GM12878 (cell line): ENCODE measurements around the gene TRIM69. TPM values are rescaled to one million over a fixed set of nuclear protein-coding genes. Genes with fewer than 3 reads are reported as not detected.
A peak's percentile ranks its signal among the peaks of the same experiment; 100 is the strongest.

Experiments
- ATAC-seq: fragments of 200-7000 bp; cut with Tn5 transposase; 3 replicates; pipeline ENCODE4 v1.9.1; 2020; ENCODE audit warnings: mild to moderate bottlenecking, moderate library complexity
- BruUV-seq: library from RNA; stranded (reverse); fragments of 400-500 nt; replicated peaks from 2 replicates; lab custom pipeline; 2021; lab: Mats Ljungman, UMichigan
- CTCF ChIA-PET: fragments of 300-600 bp; sonication (Branson Sonifier 250); formaldehyde crosslinking; extraction: SDS; loops from one replicate; lab custom pipeline; 2021; ENCODE audit warnings: inconsistent platforms; lab: Yijun Ruan, JAX
- POLR2A ChIA-PET: fragments of 350-600 bp; formaldehyde crosslinking; extraction: SDS; loops from one replicate; lab custom pipeline; 2021; ENCODE audit warnings: inconsistent platforms; lab: Charles Lee
- RAD21 ChIA-PET: fragments of 300-600 bp; sonication (Branson Sonifier 250); formaldehyde crosslinking; loops from one replicate; lab custom pipeline; 2023; ENCODE audit warnings: antibody characterized with exemption; ENCODE audit not compliant: unreplicated experiment; lab: Charles Lee
- SMC1A ChIA-PET: fragments of 300-600 bp; sonication (Branson Sonifier 250); formaldehyde crosslinking; loops from one replicate; lab custom pipeline; 2023; ENCODE audit not compliant: unreplicated experiment, uncharacterized antibody; lab: Charles Lee
- DNase-seq: peaks from one replicate; pipeline ENCODE4 v3.0.0-alpha.2; 2011; ENCODE audit warnings: low read depth, low spot score
- FAIRE-seq: peaks from 3 replicates; lab custom pipeline; 2011; peaks lifted over from hg19 to GRCh38; lab: Jason Lieb, UNC
- H2AFZ ChIP-seq: 2 replicates; pipeline ENCODE4 v1.6.0; 2011; ENCODE audit warnings: low read depth, low read length, control low read depth; ENCODE audit not compliant: control insufficient read depth
- H3K27ac ChIP-seq: 2 replicates; pipeline ENCODE4 v1.5.1; 2011; ENCODE audit warnings: control low read depth; ENCODE audit not compliant: control insufficient read depth, insufficient read depth
- H3K27me3 ChIP-seq, 2 experiments: replicated peaks in 1 of 2; 2 replicates each; pipeline versions ENCODE4 v1.6.0 to v1.6.1; 2011; ENCODE audit warnings: low read length in 1 of 2; ENCODE audit not compliant: control insufficient read depth in 2 of 2, insufficient read depth in 2 of 2
- H3K36me3 ChIP-seq, 2 experiments: 2 replicates each; pipeline ENCODE4 v1.5.1; 2011; ENCODE audit warnings: low read length in 1 of 2; ENCODE audit not compliant: control insufficient read depth in 2 of 2, insufficient read depth in 2 of 2
- H3K4me1 ChIP-seq: 2 replicates; pipeline ENCODE4 v1.6.1; 2011; ENCODE audit warnings: mild to moderate bottlenecking, low read length, moderate library complexity, mixed read lengths; ENCODE audit not compliant: control insufficient read depth, insufficient read depth
- H3K4me2 ChIP-seq: 2 replicates; pipeline ENCODE4 v1.6.0; 2011; ENCODE audit warnings: control low read depth; ENCODE audit not compliant: control insufficient read depth, insufficient read depth
- H3K4me3 ChIP-seq: fragments of 200-600 bp; sonication (generic); 2 replicates; pipeline ENCODE4 v1.5.1; 2016
- H3K79me2 ChIP-seq: 2 replicates; pipeline ENCODE4 v1.6.0; 2011; ENCODE audit warnings: low read length; ENCODE audit not compliant: control insufficient read depth, insufficient read depth
- H3K9ac ChIP-seq: 2 replicates; pipeline ENCODE4 v1.8.0; 2011; ENCODE audit warnings: low read length, control low read depth, mixed read lengths; ENCODE audit not compliant: control insufficient read depth, insufficient read depth
- H3K9me3 ChIP-seq: replicated peaks from 3 replicates; pipeline ENCODE4 v1.5.1; 2011; ENCODE audit warnings: mild to moderate bottlenecking, low read length; ENCODE audit not compliant: control insufficient read depth, insufficient read depth
- H4K20me1 ChIP-seq: 2 replicates; pipeline ENCODE4 v1.6.0; 2011; ENCODE audit not compliant: control insufficient read depth, insufficient read depth
- CBX5 ChIP-seq: sonication (generic); IDR thresholded peaks from 2 replicates; pipeline ENCODE4 v1.6.1; 2016; ENCODE audit warnings: low read depth, moderate library complexity, mild to moderate bottlenecking, inconsistent platforms
- CHD2 ChIP-seq: IDR thresholded peaks from 2 replicates; pipeline ENCODE4 v1.6.1; 2011; ENCODE audit warnings: low read depth, low read length, improper control_type of control experiment, borderline replicate concordance
- CREB1 ChIP-seq: IDR thresholded peaks from 2 replicates; pipeline ENCODE4 v1.6.1; 2012; ENCODE audit warnings: low read depth, mild to moderate bottlenecking, inconsistent platforms
- GABPA ChIP-seq: IDR thresholded peaks from 2 replicates; pipeline ENCODE4 v1.6.1; 2014; ENCODE audit warnings: antibody characterized with exemption, low read depth, mild to moderate bottlenecking, inconsistent platforms
- HDAC6 ChIP-seq: fragments of 200-600 bp; sonication (generic); IDR thresholded peaks from one replicate; pipeline ENCODE4 v1.8.0; 2017; ENCODE audit warnings: antibody characterized with exemption; ENCODE audit not compliant: unreplicated experiment
- JUNB ChIP-seq: IDR thresholded peaks from 2 replicates; pipeline ENCODE4 v1.6.1; 2016; ENCODE audit warnings: antibody characterized with exemption, mild to moderate bottlenecking
- RAD21 ChIP-seq: IDR thresholded peaks from 2 replicates; pipeline ENCODE4 v1.6.1; 2011; ENCODE audit warnings: mild to moderate bottlenecking, low read depth, low read length, moderate library complexity; ENCODE audit not compliant: insufficient read depth
- SIN3A ChIP-seq: IDR thresholded peaks from 2 replicates; pipeline ENCODE4 v1.6.1; 2012; ENCODE audit warnings: low read depth, low read length, improper control_type of control experiment
- WGBS: methylation state at CpG from one replicate; pipeline ENCODE4 v1.1.6; 2016; ENCODE audit warnings: low lambda C conversion rate; ENCODE audit not compliant: insufficient replicate concordance, insufficient coverage; ENCODE audit errors: missing lambda C conversion rate; 5-methylcytosine and 5-hydroxymethylcytosine counted together
- in situ Hi-C: fragments of 300-500 bp; cut with MboI; formaldehyde crosslinking; loops from 9 replicates; pipeline ENCODE4 v1.14.3; 2018; ENCODE audit warnings: mixed read lengths
- intact Hi-C: fragments of 100-400 bp; cut with micrococcal nuclease; formaldehyde crosslinking; loops from one replicate; pipeline ENCODE4 v1.14.2; 2022; ENCODE audit not compliant: unreplicated experiment
- polyA plus RNA-seq, 11 experiments: library from polyadenylated mRNA; depleted of rRNA in 4 of 11; unstranded in 6 of 11; stranded (reverse) in 5 of 11; fragments of >200 nt; fragmentation: Nextera tagmentation in 4 of 11; fragmentation: Illumina TruSeq in 1 of 11; extraction: Ambion mirVana in 4 of 11; extraction: Trizol in 1 of 11; gene quantifications; 1 replicate in 1 of 11; 2 replicates in 10 of 11; pipeline versions ENCODE4 v1.2.1 to v1.2.3, GENCODE V29; 2011 to 2016; ENCODE audit warnings: inconsistent platforms in 2 of 11, missing spikeins in 2 of 11, low read depth in 1 of 11
- total RNA-seq, 4 experiments: library from RNA; depleted of rRNA in 3 of 4; stranded (reverse); fragments of >200 nt in 3 of 4; fragmentation: Illumina TruSeq in 1 of 4; extraction: Trizol in 1 of 4; gene quantifications; 2 replicates each; pipeline versions ENCODE4 v1.2.1 to v1.2.3, GENCODE V29; 2013 to 2021
- TF ChIP-seq, protein P1 (sequence below): fragments of 450-650 bp; formaldehyde crosslinking; IDR thresholded peaks from 2 replicates; pipeline ENCODE4 v1.5.0; 2022; ENCODE audit warnings: mild to moderate bottlenecking, missing genetic modification characterization
- TF ChIP-seq, protein P2 (sequence below): fragments of 450-650 bp; IDR thresholded peaks from 2 replicates; pipeline ENCODE4 v1.6.1; 2017; ENCODE audit warnings: mild to moderate bottlenecking, moderate library complexity
- TF ChIP-seq, protein P3 (sequence below): fragments of 450-650 bp; conservative IDR thresholded peaks from 2 replicates; pipeline ENCODE4 v1.6.1; 2017; ENCODE audit warnings: mild to moderate bottlenecking, moderate library complexity

Gene TRIM69
- total and polyA plus RNA-seq, 10 of the 15 experiments (the other 5 are each of a cell fraction or from before 2014, with no cell fraction given), result 11.2 to 52.7 (median 37.8) TPM

DNA sequence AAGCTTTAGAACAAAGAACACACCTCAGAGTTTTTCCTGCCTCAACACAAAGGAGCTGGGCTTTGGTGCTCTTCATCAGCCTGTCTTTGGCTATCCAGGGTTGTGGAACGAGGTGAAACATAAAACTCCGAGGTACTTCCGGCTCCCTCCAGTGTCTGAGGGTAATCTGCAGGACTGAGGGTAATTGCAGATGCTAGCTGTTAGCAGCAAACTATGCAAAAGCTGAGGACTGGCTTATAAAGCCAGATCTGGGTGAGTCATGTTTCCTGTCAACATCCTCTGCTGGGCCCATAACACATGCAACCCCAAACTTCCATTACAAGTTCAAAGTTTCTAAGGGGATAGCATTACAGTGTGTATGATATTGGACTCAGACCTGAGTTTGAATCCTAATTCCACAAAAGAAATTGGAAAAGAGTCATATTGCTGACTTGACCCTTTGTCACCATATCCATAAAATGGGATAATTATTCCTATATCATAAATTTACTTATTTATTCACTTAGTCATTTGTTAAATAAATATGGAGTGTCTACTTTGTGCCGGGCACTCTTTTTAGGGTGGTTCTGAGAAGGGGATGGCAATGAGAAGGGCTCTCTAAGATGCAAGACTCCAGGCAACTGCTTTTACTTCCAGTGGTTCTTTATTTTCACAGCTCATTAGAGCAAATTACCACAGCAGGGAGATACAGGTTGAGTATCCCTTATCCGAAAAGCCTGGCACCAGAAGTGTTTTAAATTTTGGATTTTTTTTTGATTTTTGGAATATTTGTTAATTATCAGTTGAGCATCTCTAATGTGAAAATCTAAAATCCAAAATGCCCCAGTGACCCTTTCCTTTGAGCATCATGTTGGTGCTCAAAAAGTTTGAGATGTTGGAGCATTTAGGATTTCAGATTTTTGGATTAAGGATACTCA, 9.5 kb upstream of the TRIM69 start:
- Histone ChIP-seq H3K4me1 (peaks cover 36% of the 10 kb centered on the region), H3K79me2 (peaks cover 73% of the 10 kb centered on the region), H3K9me3 (no peaks in the 10 kb centered on the region), H3K9ac (peak overlapping the region; percentile 82), H3K27ac (peak overlapping the region; percentile 99), H3K27me3 (no peaks in the 10 kb centered on the region), H4K20me1 (no peaks in the 10 kb centered on the region), H3K4me2 (peak overlapping the region; percentile 85), H3K36me3 (peaks cover 0 to 7% of the 10 kb centered on the region in 2 experiments; a peak in 3 of 4 replicates), H2AFZ (no peak overlapping the region), H3K4me3 (peak overlapping the region; percentile 66)
- CTCF ChIA-PET, result interaction anchor here (0.7 to 8.1 kb wide), 5 partner anchors 10 to 879 kb away, joined by 3 to 153 read pairs (median 63); partner anchors contain the start of genes B2M, PATL2, SPG11 and TRIM69
- peak; percentile 97 for DNase-seq
- SMC1A ChIA-PET, result interaction anchor here (0.6 to 16.1 kb wide), 7 partner anchors 10 to 326 kb away, joined by 3 to 637 read pairs (median 4); partner anchors contain the start of genes B2M, PATL2, SPG11 and TRIM69
- TSS peak; percentile 39 for BruUV-seq
- in situ Hi-C loops (loop anchor here (10.0 kb wide), 1 partner anchor 932 kb away; the partner anchor contains the start of gene SERF2), intact Hi-C loops (loop anchor here (1.0 to 2.0 kb wide), 2 partner anchors 16 to 156 kb away; partner anchors contain the start of genes B2M and PATL2)
- RAD21 ChIA-PET, result interaction anchor here (0.5 to 19.7 kb wide), 7 partner anchors 10 to 190 kb away, joined by 3 to 680 read pairs (median 8); partner anchors contain the start of genes B2M, EIF3J, PATL2 and SPG11
- 0% methylated on average over 5 of the region's 5 CpGs for WGBS
- FAIRE-seq, result peak; percentile 81
- ATAC-seq, result peak; percentile 55
- POLR2A ChIA-PET, result interaction anchor here (0.5 to 24.8 kb wide), 8 partner anchors 6 to 918 kb away, joined by 3 to 718 read pairs (median 13); partner anchors contain the start of genes B2M, PATL2, SPG11 and TRIM69
- TF ChIP-seq HDAC6 (no peak), RAD21 (peak; percentile 22; the same call in 1 of the 2 replicates), SIN3A (no peak), CBX5 (peak; percentile 87; the same call in 1 of the 2 replicates), GABPA (0 out of 2 replicates have a peak, but pooled peaks have one; percentile 32), CHD2 (no peak), CREB1 (peak; percentile 65), JUNB (peak; percentile 80)
- TF ChIP-seq, protein P1, sequence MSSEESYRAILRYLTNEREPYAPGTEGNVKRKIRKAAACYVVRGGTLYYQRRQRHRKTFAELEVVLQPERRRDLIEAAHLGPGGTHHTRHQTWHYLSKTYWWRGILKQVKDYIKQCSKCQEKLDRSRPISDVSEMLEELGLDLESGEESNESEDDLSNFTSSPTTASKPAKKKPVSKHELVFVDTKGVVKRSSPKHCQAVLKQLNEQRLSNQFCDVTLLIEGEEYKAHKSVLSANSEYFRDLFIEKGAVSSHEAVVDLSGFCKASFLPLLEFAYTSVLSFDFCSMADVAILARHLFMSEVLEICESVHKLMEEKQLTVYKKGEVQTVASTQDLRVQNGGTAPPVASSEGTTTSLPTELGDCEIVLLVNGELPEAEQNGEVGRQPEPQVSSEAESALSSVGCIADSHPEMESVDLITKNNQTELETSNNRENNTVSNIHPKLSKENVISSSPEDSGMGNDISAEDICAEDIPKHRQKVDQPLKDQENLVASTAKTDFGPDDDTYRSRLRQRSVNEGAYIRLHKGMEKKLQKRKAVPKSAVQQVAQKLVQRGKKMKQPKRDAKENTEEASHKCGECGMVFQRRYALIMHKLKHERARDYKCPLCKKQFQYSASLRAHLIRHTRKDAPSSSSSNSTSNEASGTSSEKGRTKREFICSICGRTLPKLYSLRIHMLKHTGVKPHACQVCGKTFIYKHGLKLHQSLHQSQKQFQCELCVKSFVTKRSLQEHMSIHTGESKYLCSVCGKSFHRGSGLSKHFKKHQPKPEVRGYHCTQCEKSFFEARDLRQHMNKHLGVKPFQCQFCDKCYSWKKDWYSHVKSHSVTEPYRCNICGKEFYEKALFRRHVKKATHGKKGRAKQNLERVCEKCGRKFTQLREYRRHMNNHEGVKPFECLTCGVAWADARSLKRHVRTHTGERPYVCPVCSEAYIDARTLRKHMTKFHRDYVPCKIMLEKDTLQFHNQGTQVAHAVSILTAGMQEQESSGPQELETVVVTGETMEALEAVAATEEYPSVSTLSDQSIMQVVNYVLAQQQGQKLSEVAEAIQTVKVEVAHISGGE (CRISPR knock-in tag), result peak; percentile 50
- TF ChIP-seq, protein P2, sequence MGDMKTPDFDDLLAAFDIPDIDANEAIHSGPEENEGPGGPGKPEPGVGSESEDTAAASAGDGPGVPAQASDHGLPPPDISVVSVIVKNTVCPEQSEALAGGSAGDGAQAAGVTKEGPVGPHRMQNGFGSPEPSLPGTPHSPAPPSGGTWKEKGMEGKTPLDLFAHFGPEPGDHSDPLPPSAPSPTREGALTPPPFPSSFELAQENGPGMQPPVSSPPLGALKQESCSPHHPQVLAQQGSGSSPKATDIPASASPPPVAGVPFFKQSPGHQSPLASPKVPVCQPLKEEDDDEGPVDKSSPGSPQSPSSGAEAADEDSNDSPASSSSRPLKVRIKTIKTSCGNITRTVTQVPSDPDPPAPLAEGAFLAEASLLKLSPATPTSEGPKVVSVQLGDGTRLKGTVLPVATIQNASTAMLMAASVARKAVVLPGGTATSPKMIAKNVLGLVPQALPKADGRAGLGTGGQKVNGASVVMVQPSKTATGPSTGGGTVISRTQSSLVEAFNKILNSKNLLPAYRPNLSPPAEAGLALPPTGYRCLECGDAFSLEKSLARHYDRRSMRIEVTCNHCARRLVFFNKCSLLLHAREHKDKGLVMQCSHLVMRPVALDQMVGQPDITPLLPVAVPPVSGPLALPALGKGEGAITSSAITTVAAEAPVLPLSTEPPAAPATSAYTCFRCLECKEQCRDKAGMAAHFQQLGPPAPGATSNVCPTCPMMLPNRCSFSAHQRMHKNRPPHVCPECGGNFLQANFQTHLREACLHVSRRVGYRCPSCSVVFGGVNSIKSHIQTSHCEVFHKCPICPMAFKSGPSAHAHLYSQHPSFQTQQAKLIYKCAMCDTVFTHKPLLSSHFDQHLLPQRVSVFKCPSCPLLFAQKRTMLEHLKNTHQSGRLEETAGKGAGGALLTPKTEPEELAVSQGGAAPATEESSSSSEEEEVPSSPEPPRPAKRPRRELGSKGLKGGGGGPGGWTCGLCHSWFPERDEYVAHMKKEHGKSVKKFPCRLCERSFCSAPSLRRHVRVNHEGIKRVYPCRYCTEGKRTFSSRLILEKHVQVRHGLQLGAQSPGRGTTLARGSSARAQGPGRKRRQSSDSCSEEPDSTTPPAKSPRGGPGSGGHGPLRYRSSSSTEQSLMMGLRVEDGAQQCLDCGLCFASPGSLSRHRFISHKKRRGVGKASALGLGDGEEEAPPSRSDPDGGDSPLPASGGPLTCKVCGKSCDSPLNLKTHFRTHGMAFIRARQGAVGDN, result peak; percentile 89
- TF ChIP-seq, protein P3, sequence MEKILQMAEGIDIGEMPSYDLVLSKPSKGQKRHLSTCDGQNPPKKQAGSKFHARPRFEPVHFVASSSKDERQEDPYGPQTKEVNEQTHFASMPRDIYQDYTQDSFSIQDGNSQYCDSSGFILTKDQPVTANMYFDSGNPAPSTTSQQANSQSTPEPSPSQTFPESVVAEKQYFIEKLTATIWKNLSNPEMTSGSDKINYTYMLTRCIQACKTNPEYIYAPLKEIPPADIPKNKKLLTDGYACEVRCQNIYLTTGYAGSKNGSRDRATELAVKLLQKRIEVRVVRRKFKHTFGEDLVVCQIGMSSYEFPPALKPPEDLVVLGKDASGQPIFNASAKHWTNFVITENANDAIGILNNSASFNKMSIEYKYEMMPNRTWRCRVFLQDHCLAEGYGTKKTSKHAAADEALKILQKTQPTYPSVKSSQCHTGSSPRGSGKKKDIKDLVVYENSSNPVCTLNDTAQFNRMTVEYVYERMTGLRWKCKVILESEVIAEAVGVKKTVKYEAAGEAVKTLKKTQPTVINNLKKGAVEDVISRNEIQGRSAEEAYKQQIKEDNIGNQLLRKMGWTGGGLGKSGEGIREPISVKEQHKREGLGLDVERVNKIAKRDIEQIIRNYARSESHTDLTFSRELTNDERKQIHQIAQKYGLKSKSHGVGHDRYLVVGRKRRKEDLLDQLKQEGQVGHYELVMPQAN, result no peak; the same call in 1 of the 2 replicates
